ENCODE results near the gene L1CAM.

The L1CAM gene

GRCh38 chrX:153921511-153922446 lies 35.8 kb upstream of the L1CAM start:
- no peak overlapping the region for H3K9ac ChIP-seq (ENCODE audit: insufficient read length, low read depth)
- no peak for TF ChIP-seq ZNF274 (IDR thresholded peaks at IDR 0.05; ENCODE audit: low read depth, low read length)
- no peak for TF ChIP-seq YY1 (IDR thresholded peaks at IDR 0.05; ENCODE audit: insufficient read depth, insufficient read length)
- no peak for TF ChIP-seq SUZ12 (IDR thresholded peaks at IDR 0.05; ENCODE audit: extremely low read depth, insufficient read depth, insufficient read length)
- no peak for DNase-seq (ENCODE audit: low read depth, low spot score)
- H3K36me3 ChIP-seq (ENCODE audit: insufficient read depth, insufficient read length, low read length) = peaks cover 9% of the 10 kb centered on the region
- no peaks in the 10 kb centered on the region for H3K9me3 ChIP-seq (ENCODE audit: insufficient read depth, low read length)
- no peak overlapping the region for H3K4me3 ChIP-seq (ENCODE audit: insufficient read length, low read depth)
- no peaks in the 10 kb centered on the region for H3K4me1 ChIP-seq (ENCODE audit: insufficient read depth, insufficient read length)
- no peaks in the 10 kb centered on the region for H3K27me3 ChIP-seq (ENCODE audit: insufficient read depth, insufficient read length)

- Histone ChIP-seq H3K4me3 (ENCODE audit: insufficient read length, low read depth) (no peak overlapping the region), H3K9ac (ENCODE audit: insufficient read length, low read depth) (no peak overlapping the region), H3K4me1 (ENCODE audit: insufficient read depth, insufficient read length) (no peaks in the 10 kb centered on the region), H3K9me3 (ENCODE audit: insufficient read depth, low read length) (no peaks in the 10 kb centered on the region), H3K27me3 (ENCODE audit: insufficient read depth, insufficient read length) (no peaks in the 10 kb centered on the region), H3K36me3 (ENCODE audit: insufficient read depth, insufficient read length, low read length) (peaks cover 11% of the 10 kb centered on the region)
- no peak for DNase-seq (ENCODE audit: low read depth, low spot score)
- TF ChIP-seq SUZ12 (IDR thresholded peaks at IDR 0.05; ENCODE audit: extremely low read depth, insufficient read depth, insufficient read length) = no peak
- TF ChIP-seq YY1 (IDR thresholded peaks at IDR 0.05; ENCODE audit: insufficient read depth, insufficient read length) = no peak
- no peak for TF ChIP-seq ZNF274 (IDR thresholded peaks at IDR 0.05; ENCODE audit: low read depth, low read length)
Observed at GRCh38 chrX:153921070-153921469, 35.1 kb upstream of the L1CAM start.

GRCh38 chrX:153920546-153920945 lies 34.6 kb upstream of the L1CAM start:
- DNase-seq (ENCODE audit: low read depth, low spot score) = no peak

GRCh38 chrX:153919281-153919680 lies 33.3 kb upstream of the L1CAM start:
- no peak for DNase-seq (ENCODE audit: low read depth, low spot score)
- Histone ChIP-seq H3K4me1 (ENCODE audit: insufficient read depth, insufficient read length) (no peaks in the 10 kb centered on the region), H3K9ac (ENCODE audit: insufficient read length, low read depth) (no peak overlapping the region), H3K4me3 (ENCODE audit: insufficient read length, low read depth) (no peak overlapping the region), H3K36me3 (ENCODE audit: insufficient read depth, insufficient read length, low read length) (peaks cover 14% of the 10 kb centered on the region), H3K9me3 (ENCODE audit: insufficient read depth, low read length) (no peaks in the 10 kb centered on the region), H3K27me3 (ENCODE audit: insufficient read depth, insufficient read length) (no peaks in the 10 kb centered on the region)
- TF ChIP-seq SUZ12 (IDR thresholded peaks at IDR 0.05; ENCODE audit: extremely low read depth, insufficient read depth, insufficient read length) (no peak), YY1 (IDR thresholded peaks at IDR 0.05; ENCODE audit: insufficient read depth, insufficient read length) (no peak), ZNF274 (IDR thresholded peaks at IDR 0.05; ENCODE audit: low read depth, low read length) (no peak)

More at GRCh38 chrX:153920546-153920945, 34.6 kb upstream of the L1CAM start:
- H3K27me3 ChIP-seq (ENCODE audit: insufficient read depth, insufficient read length) = no peaks in the 10 kb centered on the region
- no peak for TF ChIP-seq YY1 (IDR thresholded peaks at IDR 0.05; ENCODE audit: insufficient read depth, insufficient read length)
- no peak for TF ChIP-seq ZNF274 (IDR thresholded peaks at IDR 0.05; ENCODE audit: low read depth, low read length)
- no peak for TF ChIP-seq SUZ12 (IDR thresholded peaks at IDR 0.05; ENCODE audit: extremely low read depth, insufficient read depth, insufficient read length)
- H3K9ac ChIP-seq (ENCODE audit: insufficient read length, low read depth) = no peak overlapping the region
- peaks cover 14% of the 10 kb centered on the region for H3K36me3 ChIP-seq (ENCODE audit: insufficient read depth, insufficient read length, low read length)
- H3K4me3 ChIP-seq (ENCODE audit: insufficient read length, low read depth) = no peak overlapping the region
- no peaks in the 10 kb centered on the region for H3K9me3 ChIP-seq (ENCODE audit: insufficient read depth, low read length)
- H3K4me1 ChIP-seq (ENCODE audit: insufficient read depth, insufficient read length) = no peaks in the 10 kb centered on the region

- TF ChIP-seq YY1 (IDR thresholded peaks at IDR 0.05; ENCODE audit: insufficient read depth, insufficient read length) (no peak), SUZ12 (IDR thresholded peaks at IDR 0.05; ENCODE audit: extremely low read depth, insufficient read depth, insufficient read length) (no peak), ZNF274 (IDR thresholded peaks at IDR 0.05; ENCODE audit: low read depth, low read length) (no peak)
- no peak for DNase-seq (ENCODE audit: low read depth, low spot score)
- Histone ChIP-seq H3K27me3 (ENCODE audit: insufficient read depth, insufficient read length) (no peaks in the 10 kb centered on the region), H3K4me1 (ENCODE audit: insufficient read depth, insufficient read length) (no peaks in the 10 kb centered on the region), H3K4me3 (ENCODE audit: insufficient read length, low read depth) (no peak overlapping the region), H3K9ac (ENCODE audit: insufficient read length, low read depth) (no peak overlapping the region), H3K36me3 (ENCODE audit: insufficient read depth, insufficient read length, low read length) (peaks cover 14% of the 10 kb centered on the region), H3K9me3 (ENCODE audit: insufficient read depth, low read length) (no peaks in the 10 kb centered on the region)
Observed at GRCh38 chrX:153917869-153918268, 31.9 kb upstream of the L1CAM start.

- H3K9me3 ChIP-seq (ENCODE audit: insufficient read depth, low read length) = no peaks in the 10 kb centered on the region
- H3K36me3 ChIP-seq (ENCODE audit: insufficient read depth, insufficient read length, low read length) = peaks cover 8% of the 10 kb centered on the region
- no peak for DNase-seq (ENCODE audit: low read depth, low spot score)
- H3K9ac ChIP-seq (ENCODE audit: insufficient read length, low read depth) = no peak overlapping the region
- TF ChIP-seq YY1 (IDR thresholded peaks at IDR 0.05; ENCODE audit: insufficient read depth, insufficient read length) (no peak), ZNF274 (IDR thresholded peaks at IDR 0.05; ENCODE audit: low read depth, low read length) (no peak), SUZ12 (IDR thresholded peaks at IDR 0.05; ENCODE audit: extremely low read depth, insufficient read depth, insufficient read length) (no peak)
- no peak overlapping the region for H3K4me3 ChIP-seq (ENCODE audit: insufficient read length, low read depth)
- no peaks in the 10 kb centered on the region for H3K4me1 ChIP-seq (ENCODE audit: insufficient read depth, insufficient read length)
- no peaks in the 10 kb centered on the region for H3K27me3 ChIP-seq (ENCODE audit: insufficient read depth, insufficient read length)
Observed at GRCh38 chrX:153913701-153914100, 27.7 kb upstream of the L1CAM start.

- Histone ChIP-seq H3K9me3 (ENCODE audit: insufficient read depth, low read length) (no peaks in the 10 kb centered on the region), H3K4me1 (ENCODE audit: insufficient read depth, insufficient read length) (no peaks in the 10 kb centered on the region), H3K4me3 (ENCODE audit: insufficient read length, low read depth) (no peak overlapping the region), H3K9ac (ENCODE audit: insufficient read length, low read depth) (no peak overlapping the region), H3K36me3 (ENCODE audit: insufficient read depth, insufficient read length, low read length) (peaks cover 6% of the 10 kb centered on the region), H3K27me3 (ENCODE audit: insufficient read depth, insufficient read length) (no peaks in the 10 kb centered on the region)
- no peak for DNase-seq (ENCODE audit: low read depth, low spot score)
- TF ChIP-seq YY1 (IDR thresholded peaks at IDR 0.05; ENCODE audit: insufficient read depth, insufficient read length) = no peak
- TF ChIP-seq SUZ12 (IDR thresholded peaks at IDR 0.05; ENCODE audit: extremely low read depth, insufficient read depth, insufficient read length) = no peak
- TF ChIP-seq ZNF274 (IDR thresholded peaks at IDR 0.05; ENCODE audit: low read depth, low read length) = no peak
Observed at GRCh38 chrX:153913211-153913610, 27.2 kb upstream of the L1CAM start.
